Activated T-cell treated with anti-CD3 and anti-CD28 coated beads for 1 hour (primary cell): ENCODE results near the gene LEMD2.
A peak's percentile ranks its signal among the peaks of the same experiment; 100 is the strongest.
"Not testable (repeated sequence)": the region's sequence is repeated elsewhere in the genome, so short reads cannot be mapped to it uniquely, and the experiment has no call there.

Experiments
- DNase-seq: peaks from one replicate; pipeline ENCODE4 v3.0.0-alpha.2; 2020; ENCODE audit warnings: low read depth

Gene LEMD2

DNA sequence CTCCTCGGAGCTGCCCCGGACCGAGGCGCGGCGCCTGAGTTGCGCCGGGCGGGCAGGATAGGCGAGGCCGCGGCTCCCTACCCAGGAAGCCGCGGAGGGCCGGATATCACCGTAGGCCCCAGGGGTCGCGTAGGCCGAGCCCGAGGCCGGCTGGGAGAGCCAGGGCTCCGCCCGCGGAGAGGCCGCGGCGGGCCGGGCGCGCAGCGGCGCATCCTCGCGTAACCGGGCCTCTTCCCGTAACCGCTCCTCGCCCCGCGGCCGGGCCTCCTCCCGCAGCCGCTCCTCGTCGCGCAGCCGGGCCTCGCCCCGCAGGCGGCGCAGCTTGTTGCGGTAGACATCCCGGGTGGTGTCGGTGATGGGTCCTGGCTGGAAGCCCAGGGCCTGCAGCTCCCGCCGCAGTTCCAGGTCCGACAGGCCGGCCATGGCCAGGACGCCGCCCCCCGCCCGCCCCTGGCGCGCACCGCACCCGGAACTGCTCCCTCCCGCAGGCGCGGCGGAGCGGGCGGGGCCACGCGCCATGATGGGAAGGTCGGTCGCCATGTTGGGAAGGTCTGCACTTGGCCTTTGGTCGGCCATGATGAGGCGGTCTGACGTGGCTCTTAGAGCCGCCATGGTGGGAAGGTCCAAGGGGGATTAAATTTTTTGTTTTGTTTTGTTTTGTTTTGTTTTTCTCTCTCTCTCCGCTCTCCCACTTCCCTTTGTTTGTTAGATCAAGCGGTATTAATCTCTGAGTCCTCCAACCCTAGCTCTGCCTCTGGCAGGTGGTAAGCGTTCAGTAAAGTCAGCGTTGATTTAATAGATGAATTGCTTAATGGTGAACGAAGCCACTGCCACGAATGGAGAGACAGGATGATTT lies at the start of gene LEMD2:
LEMD2 (minus strand) TSS at position 437 of the 856 bp plus-strand sequence; CDS start at position 423, 14 bp downstream.
- peak; percentile 90 for DNase-seq

DNA sequence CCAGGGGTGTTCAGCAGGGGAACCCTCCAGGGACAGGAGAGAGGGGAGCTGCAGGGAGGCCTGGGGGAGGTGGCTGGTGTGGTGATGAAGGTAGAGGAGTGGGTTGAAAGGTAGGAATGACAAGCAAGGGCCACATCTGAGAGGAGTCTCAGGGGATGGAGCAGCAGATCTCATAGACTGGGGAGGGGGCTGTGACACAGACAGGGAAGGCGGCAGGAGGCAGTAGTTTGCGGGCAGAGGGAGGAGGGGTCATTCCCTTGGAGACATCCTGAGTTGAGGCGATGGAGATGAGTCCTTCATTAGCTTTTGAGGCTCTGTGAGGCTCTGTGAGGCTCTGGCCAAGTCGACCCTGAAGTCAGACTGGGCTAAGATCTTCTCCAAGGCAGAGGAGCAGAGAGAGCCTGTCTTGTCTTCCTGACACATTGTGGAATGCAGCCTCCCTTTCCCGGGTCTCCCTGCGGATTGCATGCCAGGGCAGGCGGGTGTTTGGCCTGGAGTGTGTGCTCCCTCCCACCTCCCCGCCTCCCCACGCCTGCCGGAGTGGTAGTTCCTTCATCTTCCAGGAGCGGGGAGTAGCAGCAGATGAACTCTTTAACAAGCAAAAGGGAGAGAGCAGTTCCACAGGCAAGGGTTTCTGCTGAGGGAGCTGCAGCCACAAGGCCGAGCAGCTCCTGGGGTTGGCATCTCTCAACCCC lies 49.2 kb upstream of the LEMD2 start:
- DNase-seq = no peak

DNA sequence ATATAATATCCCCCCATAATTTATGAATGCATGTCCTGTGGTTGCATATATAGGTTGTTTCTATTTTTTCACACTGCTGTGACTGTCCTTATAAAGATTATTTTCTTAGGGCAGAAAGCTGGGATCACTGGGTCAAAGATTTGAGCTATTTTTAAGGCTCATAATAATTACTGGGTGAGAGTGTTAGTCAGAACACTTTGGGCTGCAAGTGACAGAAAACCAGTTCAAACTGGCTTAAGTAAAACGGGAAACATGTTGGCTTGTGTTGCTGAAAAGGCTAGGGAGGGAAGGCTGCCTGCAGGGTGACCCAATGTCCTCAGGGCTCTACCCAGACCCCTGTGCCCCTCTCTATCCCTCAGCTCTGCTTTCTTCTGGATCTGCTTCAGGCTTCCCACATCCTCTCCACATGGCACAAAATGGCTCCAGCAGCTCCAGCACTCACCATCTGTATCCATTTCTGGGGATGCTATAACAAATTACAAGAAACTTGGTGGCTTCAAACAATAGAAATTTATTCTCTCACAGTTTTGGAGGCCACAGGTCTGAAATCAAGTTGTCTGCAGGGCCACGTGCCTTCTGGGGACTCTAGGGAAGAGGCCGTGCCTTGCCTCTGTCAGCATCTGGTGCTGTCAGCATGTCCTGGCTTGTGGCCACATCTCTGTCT lies 48.0 kb upstream of the LEMD2 start:
- no peak for DNase-seq

DNA sequence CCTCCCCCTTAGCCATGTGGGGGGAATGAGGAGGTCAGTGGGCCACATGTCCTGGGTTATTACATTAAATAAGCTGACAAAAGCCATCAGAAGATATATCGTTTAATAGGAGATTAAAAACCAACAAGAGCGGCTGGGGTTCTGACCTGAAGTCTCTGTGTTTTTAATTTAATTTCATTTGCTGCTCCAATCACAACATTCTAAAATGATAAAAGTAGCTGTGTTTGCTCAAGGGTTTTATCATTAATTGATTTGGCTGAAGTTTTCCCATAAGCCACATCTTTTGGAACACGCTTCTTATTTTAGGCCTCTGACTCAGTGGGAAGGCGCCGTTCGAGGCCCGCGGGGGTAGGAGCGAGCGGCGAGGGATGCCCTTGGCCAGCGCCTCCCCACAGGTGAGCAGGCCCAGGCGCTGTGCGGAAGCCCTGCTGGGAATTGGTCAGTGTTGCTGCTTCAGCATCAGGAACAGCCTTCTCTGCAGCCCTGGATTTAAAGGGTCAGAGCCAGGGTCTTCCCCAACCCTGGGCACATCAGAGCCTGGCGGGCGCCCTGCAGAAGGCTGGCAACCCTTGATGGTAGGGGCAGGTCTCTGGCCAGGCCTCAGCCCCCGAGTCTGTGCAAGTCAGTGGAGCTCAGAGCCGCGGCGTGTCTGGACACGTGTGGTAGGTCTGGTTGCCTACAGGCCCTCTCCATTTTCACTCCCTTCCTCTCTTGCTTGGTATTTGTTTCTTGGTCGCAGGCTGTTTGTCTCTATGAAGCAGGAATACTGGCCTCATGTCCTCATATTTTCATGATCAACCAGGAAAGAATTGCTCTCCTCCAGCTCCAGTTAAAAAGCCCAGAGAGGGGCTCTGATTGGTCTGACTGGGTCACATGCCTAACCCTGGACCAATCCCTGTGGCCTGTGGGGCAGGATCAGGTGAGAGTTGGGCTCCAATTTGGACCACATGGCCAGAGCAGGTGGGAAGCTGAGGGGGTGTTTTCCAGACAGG lies 45.8 kb upstream of the LEMD2 start:
- no peak for DNase-seq

DNA sequence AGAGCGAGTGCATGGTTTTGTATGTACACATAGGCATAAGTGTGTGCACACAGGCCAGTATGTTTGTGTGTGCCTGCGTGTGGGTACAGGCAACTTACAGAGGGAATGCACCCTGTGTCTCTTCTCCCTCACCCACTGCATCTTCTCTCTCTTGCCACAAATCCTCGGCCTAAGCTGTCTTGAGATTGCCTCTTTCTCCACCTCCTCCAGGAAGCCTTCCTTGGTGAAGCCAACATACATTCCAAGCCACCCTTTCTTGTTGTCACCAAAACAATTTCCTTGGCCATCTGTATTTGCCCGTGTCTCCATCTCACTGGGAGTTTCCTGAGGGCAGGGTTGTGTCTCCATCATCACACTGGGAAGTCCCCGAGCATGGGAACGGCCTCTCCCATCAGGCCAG lies 44.7 kb upstream of the LEMD2 start:
- no peak for DNase-seq

DNA sequence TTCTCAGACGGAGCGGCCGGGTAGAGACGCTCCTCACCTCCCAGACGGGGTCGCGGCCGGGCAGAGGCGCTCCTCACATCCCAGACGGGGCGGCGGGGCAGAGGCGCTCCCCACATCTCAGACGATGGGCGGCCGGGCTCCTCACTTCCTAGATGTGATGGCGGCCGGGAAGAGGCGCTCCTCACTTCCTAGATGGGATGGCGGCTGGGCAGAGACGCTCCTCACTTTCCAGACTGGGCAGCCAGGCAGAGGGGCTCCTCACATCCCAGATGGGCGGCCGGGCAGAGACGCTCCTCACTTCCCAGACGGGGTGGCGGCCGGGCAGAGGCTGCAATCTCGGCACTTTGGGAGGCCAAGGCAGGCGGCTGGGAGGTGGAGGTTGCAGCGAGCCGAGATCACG lies 43.9 kb upstream of the LEMD2 start:
- not testable (repeated sequence) for DNase-seq

DNA sequence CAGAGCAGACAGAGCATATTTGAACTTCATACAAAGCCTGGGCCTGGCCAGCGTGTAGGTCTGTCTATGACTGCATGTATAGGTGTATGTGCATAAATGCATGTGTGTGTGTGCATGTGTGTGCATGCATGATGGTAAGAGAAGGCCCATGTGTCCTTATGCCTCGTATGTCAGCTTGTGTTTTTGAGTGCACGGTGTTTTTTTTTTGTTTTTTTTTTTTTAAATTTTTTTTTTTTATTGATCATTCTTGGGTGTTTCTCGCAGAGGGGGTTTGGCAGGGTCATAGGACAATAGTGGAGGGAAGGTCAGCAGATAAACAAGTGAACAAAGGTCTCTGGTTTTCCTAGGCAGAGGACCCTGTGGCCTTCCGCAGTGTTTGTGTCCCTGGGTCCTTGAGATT lies 42.8 kb upstream of the LEMD2 start:
- not testable (repeated sequence) for DNase-seq

DNA sequence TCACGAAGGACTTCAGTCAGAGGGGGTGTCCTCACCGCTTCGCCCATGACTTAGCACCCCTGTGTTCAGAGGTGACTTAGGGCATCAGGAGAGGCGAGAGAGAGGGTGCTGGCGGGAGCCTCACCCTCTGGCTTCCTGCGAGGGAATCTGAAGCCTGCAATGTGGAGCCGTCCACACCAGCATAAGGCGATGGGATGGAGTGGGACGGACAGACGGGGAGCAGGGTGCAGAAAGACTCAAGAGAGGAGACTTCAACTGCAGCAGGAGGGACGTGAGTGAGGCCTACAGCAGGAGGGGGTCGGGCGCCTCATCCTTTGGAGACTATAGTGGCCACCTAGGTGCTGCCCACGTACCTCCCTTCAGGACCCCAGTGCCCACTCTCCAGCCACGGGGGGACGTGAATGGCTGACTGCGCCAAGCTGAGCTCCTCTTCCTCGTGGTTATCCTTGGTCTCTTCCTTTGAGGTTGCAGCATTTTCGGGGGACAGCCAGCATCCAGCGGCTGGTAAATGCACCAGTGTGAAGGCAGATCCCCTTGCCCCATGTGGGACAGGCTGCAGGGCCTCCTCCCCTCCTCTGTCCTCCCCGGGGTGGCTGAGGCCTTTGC lies 41.8 kb upstream of the LEMD2 start:
- DNase-seq = no peak

DNA sequence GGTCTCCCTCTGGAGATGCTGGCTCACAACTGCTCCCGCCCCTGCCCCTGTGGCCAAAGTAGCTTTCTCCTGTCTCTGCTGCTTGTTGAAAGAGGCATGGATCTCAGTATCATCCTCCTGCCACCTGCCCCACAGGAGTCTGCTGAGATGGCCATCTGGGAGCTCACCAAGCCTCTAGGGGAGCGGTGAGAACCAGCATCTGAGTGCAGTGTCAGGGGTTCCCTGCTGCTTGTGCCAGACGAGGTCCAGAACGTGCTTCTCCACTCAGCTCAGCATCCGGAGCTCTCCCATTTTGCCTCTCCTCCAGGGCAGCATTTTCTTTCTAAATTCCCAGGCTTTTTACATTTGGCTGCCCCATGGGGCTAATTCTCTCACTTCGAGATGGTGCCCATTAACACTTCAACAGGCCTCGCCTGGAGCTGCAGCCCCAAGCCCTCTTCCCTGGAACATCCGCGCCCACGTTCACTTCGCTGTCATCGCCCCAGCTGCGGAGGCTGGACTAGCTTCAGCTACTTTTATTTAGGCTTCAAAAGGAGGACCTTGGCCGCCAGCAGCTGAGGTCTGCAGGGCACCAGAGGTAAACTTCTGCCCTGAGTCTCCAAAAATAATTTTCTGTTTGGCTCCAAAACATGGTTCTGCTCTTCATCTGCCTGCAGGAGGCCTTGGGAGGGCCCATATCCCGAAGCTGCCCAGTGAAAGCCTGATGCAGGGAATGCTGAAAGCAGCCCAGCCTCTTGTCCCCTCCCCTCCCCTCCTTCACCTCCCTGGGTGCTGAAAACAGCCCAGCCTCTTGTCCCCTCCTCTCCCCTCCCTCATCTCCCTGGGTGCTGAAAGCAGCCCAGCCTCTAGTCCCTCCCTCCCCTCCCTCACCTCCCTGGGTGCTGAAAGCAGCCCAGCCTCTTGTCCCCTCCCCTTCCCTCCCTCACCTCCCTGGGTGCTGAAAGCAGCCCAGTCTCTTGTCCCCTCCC lies 40.1 kb upstream of the LEMD2 start:
- no peak for DNase-seq

DNA sequence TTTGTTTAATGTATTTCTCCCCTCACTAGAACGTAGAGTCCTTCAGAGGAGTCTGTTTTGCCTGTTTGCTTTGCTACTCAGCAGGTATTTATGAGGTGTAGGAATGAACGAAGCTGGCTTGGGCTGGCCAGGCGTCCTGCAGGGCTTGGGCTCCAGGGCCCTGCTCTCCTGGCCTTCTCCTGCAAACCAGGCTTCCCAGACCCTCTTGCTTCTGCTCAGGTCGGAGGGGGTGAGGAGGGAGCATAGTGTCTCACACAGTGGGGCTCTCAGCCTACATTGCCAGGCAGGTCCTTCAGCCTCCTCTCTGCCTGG lies 39.5 kb upstream of the LEMD2 start:
- DNase-seq = no peak

DNA sequence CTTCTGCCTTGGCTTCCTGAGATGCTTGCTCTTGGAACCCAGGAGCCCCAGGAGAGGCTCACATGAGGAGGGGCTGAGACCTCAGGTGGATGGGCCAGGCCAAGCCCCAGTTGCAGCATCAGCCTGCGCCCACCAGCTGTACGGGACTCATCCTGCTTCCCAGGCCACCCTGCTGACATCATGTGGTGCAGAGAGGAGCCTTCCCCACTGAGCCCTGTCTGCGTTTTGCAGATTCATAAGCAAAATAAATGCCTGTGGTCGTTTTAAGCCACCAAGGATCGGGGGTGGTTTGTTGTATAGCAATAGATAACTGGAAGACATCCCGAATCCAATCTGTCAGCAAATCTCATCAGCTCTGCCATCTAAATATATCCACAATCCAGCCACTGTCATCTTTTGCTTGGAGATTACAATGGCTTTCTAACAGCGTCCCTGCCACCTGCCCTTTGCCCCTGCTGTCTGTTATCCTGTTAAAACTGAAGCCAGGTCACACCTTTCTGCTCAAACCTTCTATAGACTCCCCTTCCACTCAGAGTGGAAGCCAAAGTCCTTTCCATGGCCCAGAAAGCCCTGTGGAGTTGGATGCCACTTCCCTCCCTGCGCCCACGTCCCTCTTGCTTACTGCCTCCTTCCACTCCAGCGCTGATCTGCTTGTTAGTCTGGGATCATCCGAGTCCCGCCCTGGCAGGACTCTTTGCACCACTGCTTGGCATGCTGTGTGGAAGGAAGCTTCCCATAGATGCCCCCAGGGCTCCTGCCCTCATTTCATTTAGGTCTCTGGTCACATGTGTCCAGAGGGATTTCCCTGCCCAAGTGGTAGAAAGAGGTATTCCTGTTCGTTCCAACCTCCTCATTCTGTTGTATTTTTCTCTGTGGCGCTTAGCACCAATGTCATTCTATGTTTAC lies 38.9 kb upstream of the LEMD2 start:
- no peak for DNase-seq

DNA sequence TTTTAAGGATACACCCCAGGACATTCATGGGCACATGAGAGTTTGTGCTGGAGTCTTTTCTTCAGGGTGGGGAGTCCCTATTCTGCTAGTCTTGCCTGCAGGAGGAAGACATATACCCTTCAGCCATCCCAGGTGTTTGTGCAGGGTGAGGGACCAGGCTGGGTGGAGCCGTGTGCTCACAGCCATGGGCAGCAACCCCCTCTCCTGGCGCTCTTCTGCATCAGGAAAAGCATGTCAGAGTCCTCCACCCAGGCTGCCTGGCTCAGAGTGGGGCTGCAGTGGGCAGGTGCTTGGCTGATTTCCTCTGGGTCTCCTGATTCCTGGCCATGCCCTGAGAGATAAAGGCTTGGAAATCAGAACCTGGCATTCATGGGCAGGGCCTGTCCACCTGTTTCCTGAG lies 37.6 kb upstream of the LEMD2 start:
- no peak for DNase-seq

DNA sequence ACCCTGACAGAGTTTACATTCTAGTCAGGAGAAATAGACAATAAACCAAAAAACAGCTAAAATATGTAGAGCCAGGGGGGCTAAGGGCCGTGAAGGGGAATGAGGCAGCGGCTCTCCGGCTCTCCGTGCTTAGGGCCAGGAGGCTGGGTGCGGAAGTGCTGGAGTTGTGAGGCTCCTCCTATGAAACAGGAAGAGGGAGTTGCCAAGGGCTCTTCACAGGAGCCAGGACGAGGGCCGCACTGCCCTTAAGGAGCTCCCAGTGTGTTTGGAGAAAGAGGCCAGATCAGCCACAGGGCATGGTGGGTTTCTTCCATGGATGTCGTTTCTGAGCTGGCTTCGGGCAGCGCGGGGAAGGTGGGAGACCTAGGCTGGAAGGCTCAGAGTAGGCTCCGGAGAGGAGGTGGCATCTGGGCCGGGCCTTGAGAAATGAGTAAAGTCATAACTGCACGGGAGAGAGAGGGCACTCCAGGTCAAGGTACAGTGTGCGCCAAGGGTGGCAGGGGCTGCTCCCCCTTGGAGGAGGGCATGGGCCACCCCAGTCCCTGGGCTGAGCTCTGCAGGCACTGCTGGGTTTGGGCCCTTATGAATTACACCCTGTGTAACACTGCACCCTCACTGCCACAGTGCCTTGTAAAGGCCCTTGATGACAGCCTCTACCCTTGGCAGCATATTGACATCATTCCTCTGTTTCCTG lies 35.7 kb upstream of the LEMD2 start:
- DNase-seq = no peak

DNA sequence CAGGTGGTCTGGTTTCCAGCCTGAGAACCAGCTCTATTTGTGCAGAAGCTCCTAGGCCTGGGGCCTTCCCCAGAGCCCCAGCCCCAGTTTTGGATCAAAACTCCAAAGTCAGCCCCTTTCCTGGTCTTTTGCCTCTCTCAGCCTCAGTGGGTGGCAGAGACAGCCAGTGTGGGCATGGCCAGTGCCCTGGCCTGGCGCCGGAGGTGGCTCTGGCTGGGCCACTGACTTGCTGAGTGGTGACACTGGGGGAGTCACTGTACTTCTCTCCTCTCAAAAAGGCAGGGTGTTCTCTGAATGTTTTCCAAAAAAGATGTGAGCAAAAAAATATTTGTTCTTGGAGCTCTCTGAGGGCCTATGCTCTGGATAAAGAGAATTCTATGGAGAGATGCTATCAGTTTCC lies 34.9 kb upstream of the LEMD2 start:
- no peak for DNase-seq

DNA sequence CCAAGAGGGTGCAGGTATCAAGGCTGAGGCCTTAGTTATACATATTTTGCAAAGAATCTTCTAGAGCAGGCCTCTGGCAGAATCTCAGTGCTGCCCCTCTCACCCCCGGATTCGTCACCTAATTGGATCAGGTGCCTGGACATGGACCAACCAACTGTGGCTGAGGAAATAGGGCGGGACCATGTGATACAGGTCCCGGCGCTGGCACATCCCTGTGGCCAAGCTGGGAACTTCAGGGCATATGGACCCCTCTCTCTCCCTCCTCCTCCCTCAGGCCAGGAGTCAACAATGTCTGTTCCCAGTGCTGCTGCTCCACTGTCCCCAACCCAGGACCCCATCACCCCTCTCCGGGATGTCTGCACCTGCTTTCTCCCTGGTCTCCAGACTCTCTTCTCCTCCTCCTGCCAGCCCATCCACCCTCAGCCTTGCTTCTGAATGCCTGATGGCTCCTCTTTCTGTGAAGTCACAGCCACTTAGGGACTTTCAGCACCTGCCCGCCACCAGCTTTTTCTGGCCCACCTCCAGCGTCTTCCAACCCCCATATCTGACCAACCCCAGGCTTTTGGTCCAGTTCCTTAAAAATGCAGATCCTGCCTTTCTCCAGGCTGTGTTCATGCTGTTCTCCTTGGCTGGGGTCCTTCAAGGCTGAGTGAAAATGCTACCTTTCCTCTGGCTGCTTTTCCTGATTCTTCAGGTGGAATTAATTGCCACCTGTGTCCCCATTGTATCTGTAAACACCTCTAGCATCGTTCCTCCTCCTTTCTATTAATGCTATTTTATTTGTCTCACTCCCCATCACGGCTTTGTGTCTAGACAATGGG lies 33.9 kb upstream of the LEMD2 start:
- DNase-seq = no peak

DNA sequence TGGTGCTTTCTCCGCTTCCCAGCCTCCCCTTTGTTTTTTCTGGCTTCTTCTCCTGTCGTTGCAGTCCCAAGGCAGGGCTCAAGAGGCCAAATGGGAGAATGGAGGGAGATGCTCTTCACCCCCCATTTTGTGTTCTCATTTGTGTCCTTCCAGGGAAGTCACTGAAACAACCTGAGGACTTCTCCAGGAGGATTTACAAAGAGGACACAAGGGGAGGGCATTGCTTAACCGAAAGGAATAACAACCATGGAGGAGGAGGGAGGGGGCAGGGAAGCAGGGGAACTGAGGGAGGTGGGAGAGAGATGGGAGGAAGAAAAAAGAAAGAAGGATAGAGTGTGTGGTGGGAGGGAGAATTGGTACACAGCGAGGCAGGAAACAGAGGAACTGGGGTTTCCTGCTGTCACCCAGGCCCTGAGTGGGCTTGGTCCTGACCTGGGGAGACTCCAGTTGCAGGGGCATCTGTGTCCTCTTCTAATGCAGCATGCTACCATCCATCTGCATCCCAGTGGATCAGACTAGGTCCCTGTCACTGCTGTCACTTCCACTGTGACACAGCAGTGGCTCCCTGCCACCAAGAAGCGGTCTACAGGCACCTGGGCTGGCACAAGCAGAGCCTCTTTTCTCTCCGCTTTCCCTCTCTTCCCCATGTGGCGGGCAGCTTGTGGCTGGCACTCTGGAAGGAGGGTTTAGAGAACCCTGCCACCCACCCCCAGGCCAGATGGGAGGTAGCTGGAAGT lies 32.0 kb upstream of the LEMD2 start:
- no peak for DNase-seq

DNA sequence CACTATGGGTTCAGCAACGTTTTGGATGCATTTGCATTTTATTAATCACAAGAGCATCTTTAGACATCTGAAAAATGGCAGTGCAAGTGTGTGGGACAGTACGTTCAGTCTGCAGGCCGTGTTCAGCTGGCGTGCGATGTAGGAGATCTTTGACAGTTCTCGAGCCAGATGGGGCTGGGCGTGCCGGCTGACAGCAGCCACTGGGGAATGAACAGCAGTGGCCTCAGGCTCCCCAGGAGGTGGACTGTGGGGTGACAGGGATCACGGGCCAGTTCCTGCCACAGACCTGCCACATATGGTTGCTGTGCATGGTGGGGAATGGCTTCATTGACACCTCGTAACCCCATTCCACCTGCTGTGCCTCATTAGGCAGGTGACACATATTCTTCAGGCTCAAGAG lies 31.3 kb upstream of the LEMD2 start:
- DNase-seq = no peak
